HK-2 (cell line): Measurements from ENCODE around the gene HEXIM1.

Source experiments
- DNase-seq: peaks from one replicate; pipeline ENCODE4 v3.0.0-alpha.2; 2018; ENCODE audit not compliant: unreplicated experiment

HEXIM1 gene

DNA sequence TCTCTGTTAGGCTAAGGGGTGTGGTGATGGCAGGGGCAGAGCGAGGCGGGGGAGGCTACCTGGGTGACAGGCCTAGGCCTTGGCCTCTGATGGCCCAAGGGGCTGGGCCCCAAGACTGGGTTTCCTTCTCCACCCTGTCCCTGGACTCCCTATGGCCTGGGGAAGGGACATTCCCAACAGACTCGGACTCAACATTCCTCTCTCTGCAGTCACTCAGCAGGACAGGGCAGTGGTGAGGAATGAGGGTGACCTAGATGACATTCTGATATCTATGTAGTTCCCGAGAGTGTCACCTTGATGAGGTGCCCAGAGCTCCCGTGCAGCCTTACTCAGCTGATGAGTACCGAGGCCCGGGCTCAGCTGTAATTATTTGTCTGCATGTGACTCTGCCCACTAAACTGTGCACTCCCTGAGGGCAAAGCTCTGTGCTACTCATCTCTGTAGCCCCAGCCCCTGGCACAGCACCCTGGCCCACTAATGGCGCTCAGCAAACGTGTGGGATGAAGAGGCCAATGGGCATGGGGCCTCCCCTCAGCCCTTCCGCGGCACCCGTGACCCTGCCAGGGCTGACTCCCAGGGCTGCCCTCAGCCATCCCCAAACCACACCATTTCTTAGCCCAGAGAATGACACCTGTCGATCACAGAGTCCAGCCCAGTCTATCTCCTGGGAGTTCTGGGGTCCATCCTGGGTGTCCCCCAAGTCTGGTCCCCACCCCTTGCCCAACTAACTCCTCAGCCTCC is 18.2 kb upstream of the HEXIM1 start:
- DNase-seq, result no peak

GRCh38 chr17:45130681-45131615 is 17.3 kb upstream of the HEXIM1 start:
- DNase-seq, result no peak

GRCh38 chr17:45131616-45132319 is 16.5 kb upstream of the HEXIM1 start:
- DNase-seq, result peak; percentile 65

DNA sequence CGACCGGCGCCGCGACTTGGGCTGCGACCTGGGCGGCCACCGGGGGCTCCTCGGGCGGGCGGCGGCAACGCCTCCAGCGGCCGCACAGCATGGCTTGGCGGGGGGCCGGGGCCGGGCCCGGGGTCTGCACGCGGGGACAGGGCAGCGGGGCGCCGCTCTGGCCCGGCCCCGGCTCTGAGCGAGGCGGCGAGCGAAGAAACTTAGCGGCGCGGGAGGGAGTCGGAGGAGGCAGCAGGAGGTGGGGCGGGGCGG is 16.0 kb upstream of the HEXIM1 start, which contains the start of gene PLCD3:
Gene PLCD3 (minus strand): TSS at position 196 of the 252 bp plus-strand sequence. CDS start 105 bp downstream, at position 91.
- no peak for DNase-seq

- peak; percentile 91 for DNase-seq
Measured at GRCh38 chr17:45132572-45133463, 15.5 kb upstream of the HEXIM1 start.

GRCh38 chr17:45135192-45135977 is 12.9 kb upstream of the HEXIM1 start, which contains the start of gene ACBD4:
TSS of gene ACBD4 (plus strand) at chr17:45135687. CDS start at chr17:45136145, 458 bp downstream.
- DNase-seq, result peak; percentile 99

DNA sequence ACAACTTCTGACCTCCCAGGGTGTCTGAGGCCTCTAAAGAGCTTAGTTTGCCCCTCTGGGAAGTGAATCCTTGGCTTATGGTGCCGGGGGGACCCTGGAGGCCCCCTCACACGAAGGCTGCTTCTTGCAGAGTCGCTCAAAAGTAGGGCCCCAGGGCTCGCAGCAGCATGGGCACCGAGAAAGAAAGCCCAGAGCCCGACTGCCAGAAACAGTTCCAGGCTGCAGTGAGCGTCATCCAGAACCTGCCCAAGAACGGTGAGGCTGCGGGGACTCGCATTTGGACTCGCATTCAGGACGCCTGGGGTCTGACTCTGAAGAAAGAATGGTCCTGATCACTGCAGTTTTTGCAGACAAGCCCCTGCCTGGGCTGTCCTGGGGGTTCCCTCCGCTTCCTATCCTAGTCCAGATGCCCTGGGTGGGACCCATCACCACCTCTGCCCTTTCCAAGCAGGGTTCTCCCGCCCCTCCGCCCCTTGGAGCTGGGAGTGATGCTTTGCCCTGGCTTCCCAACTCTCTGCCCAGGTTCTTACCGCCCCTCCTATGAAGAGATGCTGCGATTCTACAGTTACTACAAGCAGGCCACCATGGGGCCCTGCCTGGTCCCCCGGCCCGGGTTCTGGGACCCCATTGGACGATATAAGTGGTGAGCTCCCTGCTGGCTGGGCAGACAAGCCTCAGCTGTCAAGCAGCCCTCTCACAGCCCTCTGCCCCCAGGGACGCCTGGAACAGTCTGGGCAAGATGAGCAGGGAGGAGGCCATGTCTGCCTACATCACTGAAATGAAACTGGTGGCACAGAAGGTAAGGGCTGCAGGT is 12.1 kb upstream of the HEXIM1 start:
- DNase-seq, result no peak

- DNase-seq, result no peak
Measured at GRCh38 chr17:45136846-45137560, 11.3 kb upstream of the HEXIM1 start.

DNA sequence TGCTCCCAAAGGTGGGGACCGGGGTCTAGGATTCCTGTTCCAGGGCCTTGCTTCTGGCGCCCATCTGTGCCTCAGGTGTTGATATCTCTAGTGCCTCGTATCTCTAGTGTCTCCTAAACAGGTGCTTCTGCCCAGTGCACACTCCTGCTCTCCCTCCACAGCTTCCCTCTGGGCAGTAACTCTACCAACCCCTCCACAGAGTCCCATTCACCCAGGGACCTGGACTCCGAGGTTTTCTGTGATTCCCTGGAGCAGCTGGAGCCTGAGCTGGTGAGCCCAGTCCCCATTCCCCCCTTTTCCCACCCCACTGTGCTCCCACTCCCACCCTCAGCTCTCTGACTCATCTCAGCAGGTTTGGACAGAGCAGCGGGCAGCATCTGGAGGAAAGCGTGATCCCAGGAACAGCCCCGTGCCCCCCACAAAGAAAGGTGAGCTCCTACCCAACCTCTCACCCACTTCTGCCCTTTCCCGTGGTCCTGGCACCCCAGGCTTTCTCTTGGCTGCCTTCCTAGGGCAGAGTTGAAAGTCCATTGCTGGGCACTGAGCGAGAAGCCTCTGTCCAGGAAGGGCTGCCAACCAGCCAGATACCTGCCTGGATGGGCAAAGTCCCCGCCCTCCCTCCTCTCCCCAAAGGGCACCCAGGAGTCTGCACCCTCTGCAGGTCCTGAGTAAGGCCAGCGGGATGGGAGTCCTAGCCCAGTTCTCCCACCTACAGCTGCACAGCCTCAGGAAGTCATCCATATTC is 10.5 kb upstream of the HEXIM1 start:
- DNase-seq, result no peak

DNA sequence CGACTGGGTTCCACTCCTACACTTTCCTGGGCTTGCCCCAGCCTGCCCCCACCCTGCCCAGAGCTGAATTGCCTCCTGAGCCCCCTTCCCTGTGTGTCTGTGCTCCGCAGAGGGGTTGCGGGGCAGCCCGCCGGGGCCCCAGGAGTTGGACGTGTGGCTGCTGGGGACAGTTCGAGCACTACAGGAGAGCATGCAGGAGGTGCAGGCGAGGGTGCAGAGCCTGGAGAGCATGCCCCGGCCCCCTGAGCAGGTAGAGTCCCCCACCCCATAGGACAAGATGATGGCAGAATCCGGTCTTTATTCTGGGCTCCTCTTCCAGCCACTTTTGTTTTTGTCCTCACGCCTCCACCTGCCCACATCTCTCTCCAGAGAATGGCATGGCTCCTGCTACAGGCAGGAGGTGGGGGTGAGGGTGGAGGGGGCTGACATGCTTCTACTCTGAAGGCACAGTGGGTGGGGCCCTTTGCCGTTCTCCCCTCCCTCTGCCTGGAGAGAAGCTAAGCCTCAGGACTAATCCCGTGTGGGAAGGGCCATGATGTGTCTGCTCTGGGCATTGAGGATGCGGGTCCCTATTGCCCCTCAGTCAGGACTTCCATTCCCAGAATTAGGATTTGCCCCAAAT is 9.3 kb upstream of the HEXIM1 start:
- DNase-seq, result no peak

GRCh38 chr17:45139533-45139920 is 8.7 kb upstream of the HEXIM1 start:
- DNase-seq, result no peak

GRCh38 chr17:45143094-45143670 is 5.1 kb upstream of the HEXIM1 start:
- no peak for DNase-seq

DNA sequence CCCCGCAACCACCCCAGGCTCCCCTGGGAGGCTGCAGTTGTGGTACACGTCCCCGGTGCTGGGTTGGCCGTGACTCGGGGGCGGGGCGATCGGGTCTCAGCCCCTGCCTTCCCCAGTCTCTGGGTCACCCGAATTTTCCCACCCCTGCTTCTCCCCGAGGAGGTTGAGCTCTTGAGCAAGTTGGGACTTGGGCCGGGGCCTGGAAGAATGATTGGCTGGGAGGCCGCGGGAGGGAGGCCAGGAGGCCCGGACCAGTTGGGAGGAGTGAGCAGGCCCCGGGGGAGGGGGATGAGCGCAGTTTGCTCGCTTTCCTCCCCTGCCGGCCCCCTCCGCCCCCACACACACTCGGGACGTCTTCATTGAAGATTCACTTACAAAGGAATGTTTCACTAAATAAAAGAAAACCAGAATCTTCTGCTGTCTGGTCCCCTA is 4.5 kb upstream of the HEXIM1 start:
- no peak for DNase-seq

DNA sequence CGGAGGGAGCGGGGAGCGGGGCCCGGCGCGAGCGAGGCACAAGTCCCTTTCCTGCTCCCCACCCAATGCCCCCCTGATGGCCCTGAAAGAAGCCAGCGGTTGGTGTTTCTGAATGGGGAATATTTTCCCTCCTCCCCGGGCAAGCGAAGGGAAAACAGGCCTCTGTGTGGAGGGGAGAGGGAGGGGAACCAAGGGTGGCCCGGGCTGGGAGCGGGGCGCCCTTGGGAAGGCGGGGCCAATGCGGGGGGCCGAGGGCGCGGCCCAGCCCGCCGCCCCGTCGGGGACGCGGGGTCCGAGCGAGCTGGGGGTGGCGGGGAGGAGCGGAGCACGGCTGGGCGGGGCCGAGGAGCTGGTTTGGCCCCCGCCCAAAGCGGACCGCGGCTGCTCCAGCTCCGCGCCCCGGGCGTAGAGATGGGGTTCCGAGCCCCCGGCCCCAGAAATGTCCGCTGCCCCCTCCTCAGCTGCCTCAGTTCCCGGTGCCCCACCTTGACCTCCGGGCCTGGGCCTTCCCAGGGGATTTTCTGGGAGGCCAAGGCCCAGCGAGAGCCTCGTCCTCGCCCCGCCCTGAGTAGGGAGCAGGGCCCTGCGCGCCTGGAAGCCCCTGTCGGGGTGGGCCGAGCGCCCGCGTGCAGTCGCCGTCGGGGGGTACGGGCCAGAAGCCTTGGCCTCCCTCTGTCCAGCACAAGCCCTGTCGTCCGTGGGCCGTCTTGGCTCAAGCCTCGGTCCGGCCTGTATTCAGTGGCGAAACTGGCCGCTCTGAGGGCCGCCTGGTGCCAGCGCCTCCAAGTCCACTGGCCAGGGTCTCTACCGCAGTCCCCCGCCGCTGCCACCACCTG is 3.9 kb upstream of the HEXIM1 start:
- DNase-seq, result no peak

DNA sequence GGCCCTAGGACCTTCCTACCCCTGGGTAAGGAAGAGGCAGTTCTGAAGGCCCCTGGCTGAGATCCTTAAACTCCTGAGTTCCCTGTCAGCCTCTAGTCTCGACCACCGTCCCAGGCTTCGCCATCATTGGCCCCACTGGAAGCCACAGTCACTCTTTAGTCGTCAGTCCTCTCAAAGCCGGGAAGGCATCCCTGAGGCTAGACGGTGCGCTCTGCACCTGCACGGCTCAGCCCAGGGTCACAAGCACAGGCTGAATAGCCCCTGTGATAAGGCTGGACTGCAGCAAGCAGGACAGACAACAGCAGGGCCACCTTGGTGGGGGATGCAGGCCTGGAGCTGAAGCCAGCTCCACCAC is 3.3 kb upstream of the HEXIM1 start:
- DNase-seq, result no peak

GRCh38 chr17:45146166-45146565 is 2.1 kb upstream of the HEXIM1 start:
- no peak for DNase-seq

DNA sequence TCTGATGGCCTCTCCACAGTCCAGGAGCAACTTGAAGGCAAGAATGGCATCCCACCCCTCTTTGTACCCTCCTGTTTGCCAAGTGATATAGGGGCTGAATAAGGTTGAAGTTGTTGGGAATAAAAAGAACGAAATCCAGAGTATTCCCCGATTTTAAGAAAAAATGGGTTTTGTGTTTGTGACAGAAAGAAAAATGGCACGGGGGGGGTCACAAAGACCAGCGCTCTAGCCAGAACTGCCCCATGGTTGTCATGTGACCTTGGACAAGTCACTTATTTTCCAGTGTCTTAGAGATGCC is 1.7 kb upstream of the HEXIM1 start:
- no peak for DNase-seq
